GM18907 (cell line): ENCODE data around the gene DCLRE1B.

Source experiments
- ATAC-seq: cut with Tn5 transposase; IDR thresholded peaks from one replicate; pipeline ENCODE4 v1.9.1; 2021; ENCODE audit warnings: mild to moderate bottlenecking, moderate library complexity; ENCODE audit not compliant: unreplicated experiment

DCLRE1B gene

GRCh38 chr1:113904674-113905434 is at the start of gene DCLRE1B, which contains the start of gene AP4B1:
DCLRE1B (plus strand) TSS chr1:113905326; CDS start chr1:113905587, 261 bp downstream.
AP4B1 (minus strand) TSS chr1:113904799; CDS start chr1:113904717, 82 bp downstream.
- ATAC-seq = peak; percentile 91

GRCh38 chr1:113855630-113856400 is 49.3 kb upstream of the DCLRE1B start:
- no peak for ATAC-seq

- ATAC-seq = no peak
These were observed 48.7 kb upstream of the DCLRE1B start for GRCh38 chr1:113856401-113856790.

GRCh38 chr1:113857776-113858175 is 47.4 kb upstream of the DCLRE1B start:
- ATAC-seq = no peak

- peak; percentile 43 for ATAC-seq
These were observed 46.7 kb upstream of the DCLRE1B start for GRCh38 chr1:113858418-113858817.

GRCh38 chr1:113858982-113859381 is 46.1 kb upstream of the DCLRE1B start:
- no peak for ATAC-seq

GRCh38 chr1:113859478-113860175 is 45.5 kb upstream of the DCLRE1B start:
- ATAC-seq = peak; percentile 86

GRCh38 chr1:113860891-113861290 is 44.2 kb upstream of the DCLRE1B start:
- ATAC-seq = no peak

GRCh38 chr1:113861641-113862040 is 43.5 kb upstream of the DCLRE1B start:
- no peak for ATAC-seq

GRCh38 chr1:113868387-113869083 is 36.6 kb upstream of the DCLRE1B start:
- ATAC-seq = no peak

GRCh38 chr1:113870778-113871177 is 34.3 kb upstream of the DCLRE1B start:
- no peak for ATAC-seq

GRCh38 chr1:113871597-113872113 is 33.5 kb upstream of the DCLRE1B start, which contains the start of gene PTPN22:
PTPN22 (minus strand) TSS chr1:113871712.
- peak; percentile 91 for ATAC-seq

- no peak for ATAC-seq
These were observed 32.7 kb upstream of the DCLRE1B start for GRCh38 chr1:113872219-113872935.

- ATAC-seq = peak; percentile 32
These were observed 30.9 kb upstream of the DCLRE1B start for GRCh38 chr1:113874012-113874879.

GRCh38 chr1:113875714-113876113 is 29.4 kb upstream of the DCLRE1B start:
- peak; percentile 52 for ATAC-seq

GRCh38 chr1:113876176-113876575 is 28.9 kb upstream of the DCLRE1B start:
- no peak for ATAC-seq

GRCh38 chr1:113879739-113880038 is 25.4 kb upstream of the DCLRE1B start:
- ATAC-seq = no peak

- no peak for ATAC-seq
These were observed 23.5 kb upstream of the DCLRE1B start for GRCh38 chr1:113881661-113882060.
